Stimulated activated effector memory CD8-positive, alpha-beta T cell treated with anti-CD3 and anti-CD28 coated beads, Interleukin-12 subunit alpha, Interleukin-12 subunit beta, amount 100 ng/mL, for 72 hours (primary cell): ENCODE data around the gene KLHL42.

Experiments
- ATAC-seq: fragments of 150-1000 bp; cut with Tn5 transposase; 2 replicates; pipeline ENCODE4 v1.10.0; 2021
- DNase-seq, 2 donors: peaks; one replicate each; pipeline ENCODE4 v3.0.0; 2021 to 2022; ENCODE audit warnings: low spot score in 2 of 2
- H3K27ac Mint-ChIP-seq: one replicate; pipeline ENCODE4 v1.8.0; 2022; ENCODE audit warnings: mild to moderate bottlenecking, mixed read lengths
- H3K36me3 Mint-ChIP-seq: one replicate; pipeline ENCODE4 v1.8.0; 2022; ENCODE audit warnings: mild to moderate bottlenecking, mixed read lengths
- H3K4me1 Mint-ChIP-seq: one replicate; pipeline ENCODE4 v1.8.0; 2022; ENCODE audit warnings: mixed read lengths
- H3K4me3 Mint-ChIP-seq: one replicate; pipeline ENCODE4 v1.8.0; 2022; ENCODE audit warnings: mild to moderate bottlenecking, mixed read lengths
- H3K9me3 Mint-ChIP-seq: one replicate; pipeline ENCODE4 v1.8.0; 2022; ENCODE audit warnings: mixed read lengths

The KLHL42 gene

DNA sequence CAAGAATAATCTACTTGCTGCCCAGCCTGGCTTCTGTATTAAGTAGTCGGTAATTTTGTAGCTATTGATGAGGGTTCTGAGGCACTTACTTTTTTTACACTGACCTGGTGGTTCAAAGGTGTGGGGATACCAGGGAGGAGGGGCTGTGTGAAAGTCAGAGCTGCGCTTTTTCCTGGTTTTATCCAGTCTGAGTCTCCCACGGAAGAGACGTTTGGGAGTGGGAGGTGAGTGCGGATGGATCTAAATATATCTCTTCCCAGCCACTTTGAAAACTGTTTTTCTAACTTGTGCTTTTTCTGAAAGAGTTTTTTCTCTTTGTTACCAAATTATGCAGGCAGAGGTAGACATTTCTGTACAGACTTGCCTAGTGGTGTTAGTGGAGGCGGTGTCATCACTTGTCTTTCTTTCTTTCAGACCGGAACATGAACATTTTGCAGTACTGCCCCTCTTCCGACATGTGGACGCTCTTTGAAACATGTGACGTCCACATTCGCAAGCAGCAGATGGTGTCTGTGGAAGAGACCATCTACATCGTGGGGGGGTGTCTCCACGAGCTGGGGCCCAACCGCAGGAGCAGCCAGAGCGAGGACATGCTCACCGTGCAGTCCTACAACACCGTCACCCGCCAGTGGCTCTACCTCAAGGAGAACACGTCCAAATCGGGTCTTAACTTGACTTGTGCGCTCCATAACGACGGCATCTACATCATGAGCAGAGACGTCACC is 17.4 kb downstream of the KLHL42 start:
- peaks cover 31% of the 10 kb centered on the region for H3K4me1 Mint-ChIP-seq
- peaks cover 65% of the 10 kb centered on the region for H3K36me3 Mint-ChIP-seq
- no peak for DNase-seq
- H3K27ac Mint-ChIP-seq = no peak overlapping the region
- no peak overlapping the region for H3K4me3 Mint-ChIP-seq
- no peaks in the 10 kb centered on the region for H3K9me3 Mint-ChIP-seq
- ATAC-seq = no peak

- H3K4me1 Mint-ChIP-seq = peaks cover 29% of the 10 kb centered on the region
- H3K27ac Mint-ChIP-seq = no peak overlapping the region
- ATAC-seq (no peak), DNase-seq (no peak)
- H3K36me3 Mint-ChIP-seq = peaks cover 42% of the 10 kb centered on the region
- no peak overlapping the region for H3K4me3 Mint-ChIP-seq
- H3K9me3 Mint-ChIP-seq = no peaks in the 10 kb centered on the region
These were observed 20.8 kb downstream of the KLHL42 start for GRCh38 chr12:27800819-27801218.

- H3K36me3 Mint-ChIP-seq = peaks cover 34% of the 10 kb centered on the region
- H3K27ac Mint-ChIP-seq = no peak overlapping the region
- peaks cover 37% of the 10 kb centered on the region for H3K4me1 Mint-ChIP-seq
- H3K9me3 Mint-ChIP-seq = no peaks in the 10 kb centered on the region
- H3K4me3 Mint-ChIP-seq = no peak overlapping the region
- ATAC-seq (peak; percentile 66), DNase-seq (no peak)
These were observed 21.6 kb downstream of the KLHL42 start for GRCh38 chr12:27801630-27802029.

DNA sequence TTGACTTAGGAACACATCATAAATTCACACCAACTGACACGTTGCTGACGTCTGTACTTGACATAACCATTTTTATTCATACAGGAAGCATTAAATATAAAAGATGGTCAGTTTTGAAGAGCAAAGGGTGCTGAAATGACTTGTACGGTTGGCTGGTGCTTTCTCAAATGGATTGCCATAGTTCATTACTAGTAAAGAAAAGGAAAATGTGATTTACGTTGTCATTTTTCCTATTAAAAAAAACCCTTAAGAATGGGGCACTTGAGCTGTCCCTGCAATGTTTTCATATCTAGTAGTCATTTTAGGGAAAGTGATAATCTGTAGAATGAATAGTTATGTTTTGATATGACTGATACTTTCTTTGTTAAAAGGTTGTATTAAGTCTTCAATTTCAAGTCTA is 22.5 kb downstream of the KLHL42 start:
- no peak for DNase-seq
- H3K36me3 Mint-ChIP-seq = peaks cover 25% of the 10 kb centered on the region
- no peaks in the 10 kb centered on the region for H3K9me3 Mint-ChIP-seq
- no peak overlapping the region for H3K4me3 Mint-ChIP-seq
- ATAC-seq = peak; percentile 77
- H3K27ac Mint-ChIP-seq = no peak overlapping the region
- H3K4me1 Mint-ChIP-seq = peaks cover 46% of the 10 kb centered on the region

DNA sequence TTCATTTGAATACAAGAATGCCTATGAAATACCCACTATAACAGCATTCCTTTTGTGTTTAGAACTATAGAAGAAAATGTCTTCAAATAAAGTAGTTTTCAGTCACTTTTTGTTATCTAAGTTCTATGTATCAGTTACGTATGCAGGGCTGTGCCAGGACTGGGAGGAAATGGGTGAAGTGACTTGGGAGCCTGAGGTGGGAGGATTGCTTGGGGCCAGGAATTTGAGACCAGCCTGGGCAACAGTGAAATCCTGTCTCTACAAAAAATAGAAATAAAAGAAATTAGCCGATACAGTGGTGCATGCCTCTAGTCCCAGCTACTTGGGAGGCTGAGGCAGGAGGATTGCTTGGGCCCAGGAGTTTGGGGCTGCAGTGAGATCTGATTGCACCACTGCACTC is 22.9 kb downstream of the KLHL42 start:
- H3K9me3 Mint-ChIP-seq = peaks cover 2% of the 10 kb centered on the region
- no peak overlapping the region for H3K4me3 Mint-ChIP-seq
- H3K36me3 Mint-ChIP-seq = peaks cover 20% of the 10 kb centered on the region
- no peak overlapping the region for H3K27ac Mint-ChIP-seq
- peaks cover 50% of the 10 kb centered on the region for H3K4me1 Mint-ChIP-seq
- DNase-seq (no peak), ATAC-seq (no peak)

GRCh38 chr12:27805238-27805637 is 25.2 kb downstream of the KLHL42 start:
- Mint-ChIP-seq H3K4me1 (peaks cover 53% of the 10 kb centered on the region), H3K4me3 (no peak overlapping the region), H3K9me3 (peaks cover 3% of the 10 kb centered on the region), H3K36me3 (peaks cover 6% of the 10 kb centered on the region), H3K27ac (no peak overlapping the region)
- no peak for ATAC-seq
- no peak for DNase-seq

- Mint-ChIP-seq H3K9me3 (peaks cover 3% of the 10 kb centered on the region), H3K4me1 (peaks cover 44% of the 10 kb centered on the region), H3K36me3 (no peaks in the 10 kb centered on the region), H3K27ac (no peak overlapping the region), H3K4me3 (peak overlapping the region; percentile 39)
- DNase-seq = no peak
- ATAC-seq = no peak
These were observed 26.2 kb downstream of the KLHL42 start for GRCh38 chr12:27806259-27806658.

GRCh38 chr12:27807063-27807703 is 27.1 kb downstream of the KLHL42 start:
- DNase-seq (no peak), ATAC-seq (peak; percentile 78)
- peaks cover 3% of the 10 kb centered on the region for H3K9me3 Mint-ChIP-seq
- H3K4me1 Mint-ChIP-seq = peaks cover 37% of the 10 kb centered on the region
- H3K27ac Mint-ChIP-seq = no peak overlapping the region
- H3K36me3 Mint-ChIP-seq = no peaks in the 10 kb centered on the region
- H3K4me3 Mint-ChIP-seq = peak overlapping the region; percentile 39

GRCh38 chr12:27808841-27809240 is 28.8 kb downstream of the KLHL42 start:
- peaks cover 3% of the 10 kb centered on the region for H3K9me3 Mint-ChIP-seq
- ATAC-seq (no peak), DNase-seq (no peak)
- H3K4me1 Mint-ChIP-seq = peaks cover 25% of the 10 kb centered on the region
- H3K27ac Mint-ChIP-seq = no peak overlapping the region
- no peaks in the 10 kb centered on the region for H3K36me3 Mint-ChIP-seq
- H3K4me3 Mint-ChIP-seq = no peak overlapping the region

DNA sequence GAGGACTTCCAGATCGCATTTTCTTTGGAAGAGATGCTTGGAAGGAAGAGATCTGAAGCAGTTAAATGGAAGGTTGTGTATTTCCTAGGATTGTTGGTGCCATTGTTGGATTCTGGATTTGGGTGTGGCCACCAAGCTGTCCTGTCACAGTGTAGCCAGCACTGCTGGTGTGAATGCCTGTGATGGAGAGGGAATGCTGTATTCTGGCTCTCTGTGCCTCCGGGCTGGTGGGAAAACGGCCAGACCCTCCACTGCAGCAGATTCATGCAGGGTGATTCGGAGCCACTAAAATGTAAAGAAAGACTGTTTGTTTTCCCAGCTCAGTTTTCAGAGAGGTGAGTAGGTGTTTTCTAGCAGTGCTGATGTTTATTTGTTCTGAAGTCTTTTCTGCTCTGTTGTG is 30.7 kb downstream of the KLHL42 start:
- no peak for DNase-seq
- Mint-ChIP-seq H3K36me3 (no peaks in the 10 kb centered on the region), H3K4me1 (peaks cover 25% of the 10 kb centered on the region), H3K9me3 (peaks cover 3% of the 10 kb centered on the region), H3K4me3 (no peak overlapping the region), H3K27ac (no peak overlapping the region)
- ATAC-seq = no peak

DNA sequence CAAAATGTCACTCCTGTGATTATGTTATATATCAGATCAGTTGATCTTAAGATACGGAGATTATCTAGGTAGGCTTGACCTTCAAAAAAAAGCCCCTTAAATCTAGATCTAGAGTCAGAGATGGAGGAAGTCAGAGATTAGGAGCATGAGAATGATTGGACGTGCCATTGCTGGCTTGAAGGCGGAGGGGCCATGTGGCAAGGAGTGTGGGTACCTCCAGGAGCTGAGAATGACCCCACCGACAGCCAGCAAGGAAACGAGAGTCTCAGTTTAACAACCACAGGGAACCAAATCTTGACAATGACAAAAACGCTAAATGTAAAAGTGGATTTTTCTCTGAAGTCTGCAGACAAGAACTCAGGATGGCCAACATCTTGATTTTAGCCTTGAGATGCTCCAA is 32.5 kb downstream of the KLHL42 start:
- H3K9me3 Mint-ChIP-seq = peaks cover 3% of the 10 kb centered on the region
- DNase-seq (no peak), ATAC-seq (no peak)
- H3K27ac Mint-ChIP-seq = no peak overlapping the region
- no peaks in the 10 kb centered on the region for H3K36me3 Mint-ChIP-seq
- no peak overlapping the region for H3K4me3 Mint-ChIP-seq
- H3K4me1 Mint-ChIP-seq = peaks cover 8% of the 10 kb centered on the region

- no peak for DNase-seq
- no peak for ATAC-seq
- Mint-ChIP-seq H3K36me3 (no peaks in the 10 kb centered on the region), H3K4me1 (no peaks in the 10 kb centered on the region), H3K4me3 (no peak overlapping the region), H3K9me3 (no peaks in the 10 kb centered on the region), H3K27ac (no peak overlapping the region)
These were observed 34.4 kb downstream of the KLHL42 start for GRCh38 chr12:27814411-27814810.

DNA sequence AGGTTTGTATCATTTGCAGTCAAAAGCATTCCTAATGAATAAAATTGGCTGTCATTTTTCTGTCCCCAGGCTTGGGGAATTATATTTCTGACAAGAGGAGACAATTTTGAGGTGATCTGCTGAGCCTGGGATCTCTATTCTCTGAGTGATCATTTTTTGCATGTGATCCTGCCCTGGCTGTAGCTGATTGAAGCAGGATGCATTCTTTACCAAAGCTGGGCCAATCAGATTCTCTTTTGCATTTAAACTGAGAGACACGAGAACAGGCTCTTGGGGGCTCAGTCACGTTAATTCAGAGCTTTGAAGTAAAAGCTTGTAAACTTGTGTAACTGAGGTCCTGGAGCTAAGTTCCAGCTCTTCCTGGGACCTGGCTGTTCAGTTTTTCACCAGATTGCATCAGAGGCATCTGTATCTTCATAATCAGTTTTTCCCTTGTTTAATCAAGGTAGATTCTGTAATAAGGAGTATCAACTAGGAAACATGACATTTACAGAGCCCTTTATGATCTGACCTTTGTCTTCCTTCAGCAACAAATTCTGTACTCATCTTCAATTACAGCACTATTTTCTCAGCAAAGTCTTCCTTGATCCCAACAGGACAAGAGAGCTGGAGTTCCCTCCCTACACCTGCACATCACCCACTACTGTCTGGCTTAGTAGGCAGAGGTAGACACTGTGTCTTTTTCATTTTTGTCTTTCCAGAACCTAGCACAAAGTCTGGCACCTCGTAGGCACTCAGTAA is 35.0 kb downstream of the KLHL42 start:
- no peak for DNase-seq
- no peak overlapping the region for H3K27ac Mint-ChIP-seq
- H3K36me3 Mint-ChIP-seq = no peaks in the 10 kb centered on the region

GRCh38 chr12:27817766-27818165 is 37.7 kb downstream of the KLHL42 start:
- H3K4me3 Mint-ChIP-seq = no peak overlapping the region
- DNase-seq (no peak), ATAC-seq (no peak)
- H3K9me3 Mint-ChIP-seq = no peaks in the 10 kb centered on the region
- H3K36me3 Mint-ChIP-seq = peaks cover 8% of the 10 kb centered on the region
- peaks cover 17% of the 10 kb centered on the region for H3K4me1 Mint-ChIP-seq
- H3K27ac Mint-ChIP-seq = peak overlapping the region; percentile 50

More for the DNA sequence above, 35.0 kb downstream of the KLHL42 start:
- ATAC-seq = no peak
- H3K4me1 Mint-ChIP-seq = no peaks in the 10 kb centered on the region
- no peak overlapping the region for H3K4me3 Mint-ChIP-seq
- H3K9me3 Mint-ChIP-seq = no peaks in the 10 kb centered on the region

- ATAC-seq = no peak
- DNase-seq = no peak
- Mint-ChIP-seq H3K4me1 (peaks cover 22% of the 10 kb centered on the region), H3K36me3 (peaks cover 8% of the 10 kb centered on the region), H3K27ac (no peak overlapping the region), H3K4me3 (no peak overlapping the region), H3K9me3 (no peaks in the 10 kb centered on the region)
These were observed 38.4 kb downstream of the KLHL42 start for GRCh38 chr12:27818401-27818918.
